Kidney tubule cell (primary cell): ENCODE measurements around the gene WFIKKN1.

Experiments used
- DNase-seq: peaks from one replicate; pipeline ENCODE4 v3.0.0-alpha.2; 2018; ENCODE audit warnings: low spot score

Gene WFIKKN1

DNA sequence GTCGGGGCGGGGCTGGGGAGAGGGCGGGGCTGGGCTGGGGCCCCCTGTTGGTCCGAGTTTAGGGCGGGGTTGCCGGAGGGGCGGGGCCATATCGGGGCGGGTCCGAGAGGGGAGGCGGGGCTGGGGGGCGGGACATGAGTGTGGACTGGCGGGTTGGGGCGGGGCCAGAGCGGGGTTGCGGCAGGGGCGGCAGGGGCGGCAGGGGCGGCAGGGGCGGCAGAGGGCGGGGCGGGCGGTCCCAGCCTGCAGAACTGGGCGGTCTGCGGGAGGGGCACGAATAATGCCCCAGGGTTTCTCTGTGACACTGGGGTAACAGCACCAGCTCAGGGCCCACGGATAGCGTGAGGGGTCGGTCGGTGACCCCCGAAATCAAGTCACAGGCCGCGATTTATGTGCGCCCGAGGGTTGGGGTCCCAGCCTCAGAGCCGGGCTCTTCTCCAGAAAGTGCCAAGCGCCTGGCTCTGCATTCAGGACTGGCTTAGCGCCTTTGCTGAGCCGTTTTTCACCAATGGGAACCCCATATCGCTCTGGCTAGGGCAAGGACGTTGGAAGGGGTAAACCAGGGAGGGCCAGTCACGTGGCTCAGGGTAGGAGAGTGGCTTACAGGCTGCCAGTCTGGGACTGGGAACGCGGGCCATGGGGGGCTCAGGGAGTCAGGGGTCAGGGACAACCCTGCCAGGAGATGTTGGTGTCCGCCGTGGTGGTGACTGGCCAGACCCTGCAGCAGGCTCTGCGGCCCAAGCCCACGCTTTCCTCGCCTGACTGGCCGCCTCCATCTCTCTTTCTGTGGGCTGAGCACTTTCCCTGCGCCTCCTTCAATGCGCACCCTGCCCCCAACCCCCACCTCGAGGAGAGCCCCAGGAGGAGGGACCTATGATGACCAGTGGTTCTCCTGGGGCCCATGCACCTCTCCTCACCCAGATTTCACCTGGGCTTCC, 6.6 kb downstream of the WFIKKN1 start:
- peak; percentile 84 for DNase-seq

DNA sequence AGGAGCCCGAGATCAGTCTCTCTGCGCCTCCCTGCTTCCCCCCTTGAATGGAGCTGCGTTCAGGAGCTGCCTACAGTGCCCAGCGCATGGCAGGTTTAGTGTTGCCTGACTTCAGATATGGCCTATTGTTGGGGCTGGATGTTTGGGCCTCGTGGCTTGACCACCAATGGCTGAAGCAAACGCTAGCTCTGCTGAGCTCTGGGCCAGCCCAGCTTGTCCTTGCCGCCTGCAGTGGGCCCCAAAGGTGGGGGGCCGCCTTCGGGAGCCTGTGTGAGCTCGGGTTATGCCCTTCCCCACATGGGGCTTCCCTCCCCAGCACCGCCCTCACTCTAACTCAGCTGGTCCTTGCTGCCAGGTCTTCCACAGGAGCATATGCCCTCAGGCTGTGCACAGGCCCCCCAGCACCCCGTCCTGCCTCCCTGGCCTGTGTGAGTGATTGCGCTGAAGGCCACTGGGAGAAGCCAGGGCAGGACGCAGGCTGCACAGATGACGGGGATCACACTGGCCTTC, 7.3 kb downstream of the WFIKKN1 start:
- DNase-seq, result no peak

GRCh38 chr16:638836-639235, 8.1 kb downstream of the WFIKKN1 start:
- DNase-seq, result no peak

DNA sequence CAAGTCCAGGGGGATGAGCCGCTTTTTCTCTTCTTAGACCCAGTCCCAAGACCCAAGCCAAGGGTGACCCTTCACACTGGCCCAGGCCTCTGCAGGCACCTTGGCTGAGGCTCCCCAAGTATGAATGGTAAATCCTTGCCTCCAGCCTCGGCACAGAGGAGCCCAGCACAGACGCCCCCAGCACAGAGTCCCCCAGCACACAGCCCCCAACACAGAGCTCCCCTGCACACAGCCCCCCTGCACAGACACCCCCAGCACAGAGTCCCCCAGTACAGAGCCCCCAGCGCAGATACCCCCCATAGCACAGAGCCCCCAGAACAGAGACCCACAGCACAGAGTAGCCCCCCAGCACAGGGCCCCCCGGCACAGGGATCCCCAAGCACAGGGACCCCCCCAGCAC, 9.8 kb downstream of the WFIKKN1 start:
- no peak for DNase-seq

- peak; percentile 86 for DNase-seq
Measured at GRCh38 chr16:641326-642188, 10.8 kb downstream of the WFIKKN1 start, which contains the start of gene MCRIP2. TSS of gene MCRIP2 (plus strand) at chr16:641828. CDS start at chr16:641992, 164 bp downstream.

DNA sequence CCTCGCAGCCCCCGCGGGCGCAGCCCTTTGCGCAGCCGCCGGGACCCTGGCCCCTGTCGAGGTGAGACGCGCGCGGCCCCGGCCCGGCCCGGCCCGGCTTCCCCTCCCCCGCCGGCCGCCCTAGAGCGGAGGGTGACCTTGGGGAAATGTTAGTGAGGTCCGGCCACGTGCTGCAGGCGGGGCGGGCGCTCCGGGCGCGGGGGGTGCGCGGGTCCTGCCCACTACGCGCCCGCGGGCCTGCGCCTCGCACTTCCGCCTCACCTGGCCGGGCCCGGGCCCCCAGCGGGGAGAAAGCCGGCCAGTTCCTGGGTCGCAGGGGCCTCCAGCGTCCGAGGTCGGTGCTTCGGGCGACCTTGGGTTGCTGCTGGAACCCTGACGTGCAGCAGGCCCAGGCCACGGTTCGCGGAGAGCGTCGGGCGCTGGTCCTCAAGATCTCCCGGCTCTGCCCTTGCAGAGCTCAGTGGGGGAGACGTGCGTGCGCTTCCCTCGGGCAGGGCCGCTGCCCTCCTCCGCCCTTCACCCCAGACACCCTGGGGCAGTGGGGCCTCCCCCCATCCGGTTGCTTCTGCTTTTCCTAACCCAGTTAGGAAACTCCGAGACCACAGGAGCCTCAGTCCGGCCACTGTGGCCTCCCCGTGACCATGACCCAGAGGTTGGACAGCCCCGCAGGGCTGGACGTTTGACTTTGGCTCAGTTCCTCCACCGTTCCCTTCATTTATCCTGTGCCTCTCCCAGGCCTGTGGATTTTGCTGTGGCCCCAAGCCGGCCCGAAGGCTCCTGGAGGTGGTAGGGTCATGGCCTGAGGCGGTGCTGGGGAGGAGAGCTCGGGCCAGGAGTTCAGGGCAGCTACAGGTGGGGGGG, 11.6 kb downstream of the WFIKKN1 start:
- DNase-seq, result peak; percentile 58

- DNase-seq, result no peak
Measured at GRCh38 chr16:643050-643368, 12.2 kb downstream of the WFIKKN1 start.

DNA sequence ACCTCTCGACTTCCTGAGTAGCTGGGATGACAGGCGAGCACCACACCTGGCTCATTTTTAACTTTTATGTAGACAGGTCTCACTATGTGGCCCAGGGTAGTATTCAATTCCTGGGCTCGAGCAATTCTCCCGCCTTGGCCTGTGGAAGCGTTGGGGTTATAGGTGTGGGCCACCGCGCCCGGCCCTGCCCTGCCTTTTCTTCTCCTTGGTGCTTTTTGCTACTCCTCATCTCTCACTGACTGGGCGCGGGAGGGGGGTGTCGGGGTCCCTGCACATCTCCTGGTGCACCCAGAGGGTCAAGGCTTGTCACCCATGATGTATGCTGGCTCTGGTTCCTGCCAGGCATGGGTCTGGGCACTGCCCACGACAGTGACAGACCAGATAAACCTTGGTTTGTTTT, 13.8 kb downstream of the WFIKKN1 start:
- DNase-seq, result no peak

DNA sequence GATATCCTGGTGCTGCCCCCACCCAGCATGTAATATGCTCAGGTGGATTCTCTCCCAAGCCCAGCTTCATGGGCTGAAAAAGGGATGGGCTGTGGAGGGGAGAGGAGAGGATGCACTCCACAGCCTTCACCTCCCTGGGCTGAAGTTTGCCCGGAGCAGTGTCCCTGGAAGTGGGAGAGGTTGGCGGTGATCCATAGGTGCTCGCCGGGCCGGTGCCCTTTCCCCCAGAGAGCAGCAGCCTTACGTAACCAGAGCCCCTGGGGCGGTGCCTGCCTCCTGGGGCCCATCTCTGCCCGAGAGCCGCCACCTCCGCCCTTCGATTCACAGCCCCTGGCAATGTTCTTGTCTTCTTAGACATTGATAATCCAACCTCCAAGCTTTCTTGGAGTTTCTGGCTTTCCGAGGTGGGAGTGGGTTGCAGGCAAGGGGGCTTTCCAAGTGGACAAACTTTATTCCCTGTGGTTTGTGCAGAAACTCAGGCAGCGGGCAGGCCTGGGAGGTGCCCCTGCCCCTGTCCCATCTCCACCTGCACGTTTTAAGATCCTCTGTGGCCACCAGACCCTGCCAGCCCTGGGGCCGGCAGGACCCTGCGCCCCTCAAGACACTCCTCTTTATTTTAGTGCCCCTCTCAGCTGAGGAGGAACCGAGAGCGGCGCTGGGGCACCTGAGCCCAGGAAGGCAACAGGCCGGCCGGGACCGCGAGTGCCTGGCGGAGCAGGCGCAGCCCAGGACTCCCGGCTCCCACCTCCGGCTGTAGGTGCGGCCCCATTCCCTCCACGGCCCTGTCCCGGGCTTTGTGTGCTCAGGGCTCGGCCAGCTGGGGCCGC, 15.3 kb downstream of the WFIKKN1 start:
- DNase-seq, result peak; percentile 48

- no peak for DNase-seq
Measured at GRCh38 chr16:646679-647172, 15.9 kb downstream of the WFIKKN1 start.

DNA sequence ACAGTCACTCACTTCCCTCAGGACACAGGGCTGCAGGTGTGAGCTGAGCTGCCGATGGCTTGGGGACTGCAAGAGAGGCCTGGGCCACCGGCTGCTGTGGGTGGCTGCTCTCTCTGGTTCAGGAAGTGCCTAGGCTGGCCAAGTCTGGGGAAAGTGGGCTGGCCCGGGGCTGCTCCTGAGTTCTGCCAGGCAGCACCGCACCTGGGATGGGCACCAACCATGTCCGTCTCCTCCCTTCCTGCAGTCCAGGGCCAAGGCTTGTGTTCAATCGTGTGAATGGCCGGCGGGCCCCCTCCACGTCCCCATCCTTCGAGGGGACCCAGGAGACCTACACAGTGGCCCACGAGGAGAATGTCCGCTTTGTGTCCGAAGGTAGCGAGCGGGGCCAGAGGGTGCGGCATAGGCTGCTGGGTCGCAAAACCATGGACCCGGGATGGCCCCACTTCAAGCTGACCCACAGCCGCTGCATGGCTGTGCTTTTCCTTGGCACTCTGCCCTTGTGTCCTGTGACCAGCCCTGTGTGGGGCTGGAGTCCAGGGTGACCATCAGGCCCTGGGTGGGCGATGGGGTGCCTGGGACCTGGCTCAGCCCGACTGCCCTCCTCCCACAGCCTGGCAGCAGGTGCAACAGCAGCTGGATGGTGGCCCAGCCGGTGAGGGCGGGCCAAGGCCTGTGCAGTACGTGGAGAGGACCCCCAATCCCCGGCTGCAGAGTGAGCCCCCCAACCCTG, 16.6 kb downstream of the WFIKKN1 start:
- no peak for DNase-seq

DNA sequence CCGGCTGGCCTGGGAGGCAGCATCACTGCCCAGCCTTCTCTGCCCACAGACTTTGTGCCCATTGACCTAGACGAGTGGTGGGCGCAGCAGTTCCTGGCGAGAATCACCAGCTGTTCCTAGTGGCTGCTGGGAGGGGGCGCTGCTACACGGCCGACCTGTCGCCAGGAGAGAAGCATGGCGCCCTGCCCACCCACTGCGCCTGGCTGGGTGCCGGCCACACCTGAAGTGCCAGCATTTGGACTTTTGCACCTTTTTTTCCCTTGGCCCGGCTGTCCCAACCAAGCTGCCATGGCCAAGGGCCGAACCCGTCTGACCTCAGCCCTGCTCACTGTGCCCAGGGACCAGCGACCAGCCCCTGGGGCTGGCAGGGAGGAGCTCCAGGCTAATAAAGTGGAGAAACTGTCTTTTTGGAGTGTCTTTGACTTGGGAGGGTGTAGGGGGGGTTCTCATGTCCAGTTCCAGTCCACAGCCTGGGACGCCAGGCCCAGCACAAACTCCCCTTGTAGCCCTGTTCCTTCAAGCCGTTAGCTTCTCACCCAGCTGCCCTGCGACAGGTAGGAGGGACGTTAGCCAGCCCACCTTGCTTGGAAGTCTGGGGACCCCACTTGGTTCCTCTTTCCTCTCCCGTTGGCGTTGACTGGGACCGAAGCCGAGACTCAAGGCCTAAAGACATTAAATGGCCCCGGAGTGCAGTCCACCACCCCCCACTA, 17.4 kb downstream of the WFIKKN1 start:
- peak; percentile 67 for DNase-seq

- peak; percentile 93 for DNase-seq
Measured at GRCh38 chr16:648781-649589, 18.2 kb downstream of the WFIKKN1 start, which contains the start of gene WDR90. TSS of gene WDR90 (plus strand) at chr16:649365. CDS start at chr16:649417, 52 bp downstream.

- DNase-seq, result peak; percentile 41
Measured at GRCh38 chr16:649631-650030, 18.8 kb downstream of the WFIKKN1 start.

DNA sequence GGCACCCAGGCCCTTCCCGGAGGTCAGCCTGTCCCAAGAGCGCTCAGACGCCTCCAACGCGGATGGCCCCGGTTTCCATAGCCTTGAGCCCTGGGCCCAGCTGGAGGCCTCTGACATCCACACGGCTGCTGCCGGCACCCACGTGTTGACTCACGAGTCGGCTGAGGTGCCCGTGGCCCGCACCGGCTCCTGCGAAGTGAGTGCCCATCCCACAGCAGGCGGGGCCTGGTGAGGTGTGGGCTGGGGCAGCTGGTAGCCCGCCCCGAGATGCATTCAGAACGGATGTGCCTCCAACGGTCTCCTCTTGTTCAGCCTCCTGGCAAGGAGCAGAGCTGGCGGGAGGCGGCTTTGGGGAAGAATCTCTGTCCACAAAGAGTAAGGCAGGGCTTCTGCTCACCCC, 21.1 kb downstream of the WFIKKN1 start:
- DNase-seq, result no peak

DNA sequence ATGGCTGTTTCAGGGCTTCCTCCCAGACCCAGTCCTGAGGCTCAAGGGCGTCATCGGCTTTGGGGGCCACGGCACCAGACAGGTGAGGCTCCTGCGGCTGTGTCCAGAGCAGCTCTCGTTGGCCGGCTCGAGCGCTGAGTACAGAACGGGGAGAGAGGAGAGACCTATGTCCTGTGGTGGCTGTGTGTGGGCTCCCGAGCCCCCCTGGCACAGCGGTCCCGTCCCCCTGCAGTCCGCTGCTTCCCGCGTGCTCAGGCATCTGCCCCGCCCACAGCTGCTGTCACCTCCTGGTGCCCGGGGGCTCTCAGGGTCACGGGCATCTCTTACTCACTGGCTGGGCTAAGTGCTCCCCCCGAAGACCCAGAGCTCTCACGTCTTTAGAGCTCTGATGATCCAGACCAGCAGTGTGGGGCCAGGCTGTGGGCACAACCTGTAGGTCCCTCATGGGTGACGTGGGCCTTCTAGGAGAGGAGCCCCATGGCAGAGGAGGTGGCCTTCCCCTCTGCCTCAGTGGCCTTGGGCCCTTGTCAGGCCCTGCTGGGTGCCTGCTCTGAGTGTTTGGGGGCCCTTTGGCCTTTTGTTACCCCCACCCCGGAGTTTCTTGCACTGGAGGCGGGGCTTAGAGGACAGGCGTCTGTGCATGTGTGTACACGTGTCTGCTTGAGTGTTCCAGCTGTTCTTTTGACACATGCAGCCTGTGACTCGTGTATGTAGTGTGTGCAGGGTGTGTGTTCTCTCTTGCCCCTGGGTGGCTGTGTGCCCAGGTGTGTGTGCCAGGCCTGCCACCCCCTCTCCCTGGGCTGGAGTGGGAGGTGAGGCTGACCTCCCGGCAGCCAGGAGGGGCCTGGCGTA, 21.9 kb downstream of the WFIKKN1 start:
- DNase-seq, result no peak

- DNase-seq, result no peak
Measured at GRCh38 chr16:654034-654433, 23.2 kb downstream of the WFIKKN1 start.
